NCI-H774 (cell line): ENCODE measurements around the gene UQCC2.

ENCODE experiments used
- DNase-seq: peaks from one replicate; lab custom pipeline; 2025; lab: John Stamatoyannopoulos, UW

The UQCC2 gene

DNA sequence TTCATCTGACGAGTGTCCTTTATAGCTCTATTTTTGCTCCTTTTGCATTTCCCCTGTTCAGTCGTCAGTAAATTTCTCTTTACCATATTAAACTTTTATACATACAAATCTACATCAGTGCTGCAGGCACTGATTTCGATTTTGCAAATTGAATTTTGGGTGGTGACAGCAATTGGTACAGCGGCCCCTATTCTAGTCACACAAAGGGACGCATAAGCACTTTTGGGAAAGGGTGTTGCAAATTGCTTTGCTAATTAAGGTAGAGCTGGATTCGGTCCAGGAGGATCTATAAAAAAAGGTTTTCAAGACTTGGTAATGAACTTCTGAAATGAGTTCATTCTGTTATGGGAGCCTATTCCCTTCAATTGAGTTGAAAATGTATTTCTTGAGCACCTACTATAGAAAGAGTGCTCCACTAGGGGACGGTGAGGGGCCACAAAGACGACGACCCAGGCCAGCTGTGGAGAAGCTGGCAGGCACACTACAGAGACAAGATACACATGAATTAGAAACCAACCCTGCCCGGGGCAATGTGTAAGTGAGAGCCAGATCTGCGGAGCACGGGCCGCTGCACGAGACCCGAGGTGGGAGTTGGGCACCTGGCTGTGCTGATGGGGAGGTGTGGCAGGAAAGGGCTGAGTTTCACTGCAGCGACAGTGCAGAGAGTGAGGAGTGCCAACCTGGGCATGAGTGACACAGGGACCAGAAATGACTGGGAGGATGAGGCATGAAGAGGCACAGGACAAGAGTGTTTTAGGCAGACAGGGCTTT is 5.4 kb downstream of the UQCC2 start:
- DNase-seq = no peak

DNA sequence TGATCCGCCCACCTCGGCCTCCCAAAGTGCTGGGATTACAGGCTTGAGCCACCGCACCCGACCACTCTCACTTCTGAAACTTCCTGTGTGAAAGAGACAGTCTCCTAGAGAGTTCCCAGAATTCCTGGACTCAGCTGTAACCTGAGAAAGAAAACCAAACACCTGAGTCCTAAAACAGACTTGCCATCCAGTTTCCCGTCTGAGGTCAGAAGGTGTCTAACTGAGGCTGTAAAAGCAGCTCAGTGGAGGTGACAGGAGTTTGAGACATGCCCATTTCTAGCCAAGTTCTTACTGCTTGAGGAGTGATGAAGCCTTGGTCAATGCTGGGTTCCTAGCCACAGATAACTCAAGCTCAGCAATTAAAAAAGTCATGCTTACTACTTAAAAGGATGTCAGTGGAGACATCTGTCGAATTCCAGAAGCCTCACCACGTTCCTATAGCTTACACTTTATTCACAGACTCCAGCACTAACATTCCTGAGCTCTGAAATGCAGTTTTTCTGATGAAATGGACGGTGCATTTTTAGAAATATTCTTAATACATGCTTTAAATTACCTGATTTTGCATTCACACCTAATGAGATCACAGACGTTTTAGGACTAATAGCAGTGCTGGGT is 6.1 kb downstream of the UQCC2 start:
- DNase-seq = no peak

DNA sequence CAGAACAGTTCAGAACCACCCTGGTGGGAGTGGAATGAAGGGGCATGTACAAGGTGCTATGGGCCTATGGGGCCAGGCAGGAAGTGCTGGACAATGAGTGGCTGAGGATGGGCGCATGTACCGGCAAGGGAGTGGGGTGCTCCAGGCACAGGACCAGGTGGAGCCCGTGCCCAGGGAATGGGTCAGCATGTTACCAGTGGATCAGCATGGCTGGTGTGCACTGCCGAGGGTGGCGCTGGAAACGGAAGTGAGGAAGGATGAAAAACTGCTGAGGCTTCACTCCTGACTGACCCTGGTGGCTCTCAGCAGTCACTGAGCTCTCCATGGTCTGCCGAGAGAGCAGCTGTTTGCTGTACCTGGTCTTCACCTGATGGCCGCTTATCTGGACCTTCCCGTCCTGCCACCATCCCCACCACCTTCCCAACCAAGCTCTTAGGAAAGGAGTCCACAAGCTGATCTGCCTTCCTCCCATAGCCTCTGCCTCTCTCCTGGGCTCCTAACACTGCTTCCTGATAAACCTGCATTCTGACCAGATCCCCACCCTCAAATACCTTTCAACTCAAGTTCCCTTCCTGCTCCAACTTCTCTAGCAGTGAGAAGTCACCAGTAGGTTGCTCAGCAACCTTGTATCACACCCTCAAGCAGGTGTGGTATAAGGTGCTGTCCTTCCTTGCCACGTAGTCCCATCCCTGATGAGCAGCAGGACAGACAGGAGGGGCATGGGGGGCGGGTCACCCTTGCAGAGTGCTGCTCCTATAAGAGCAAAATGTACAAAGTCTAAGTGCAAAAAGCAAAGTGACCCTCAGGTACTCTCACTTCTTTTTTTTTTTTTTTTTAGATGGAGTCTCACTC is 7.1 kb downstream of the UQCC2 start:
- DNase-seq = no peak

DNA sequence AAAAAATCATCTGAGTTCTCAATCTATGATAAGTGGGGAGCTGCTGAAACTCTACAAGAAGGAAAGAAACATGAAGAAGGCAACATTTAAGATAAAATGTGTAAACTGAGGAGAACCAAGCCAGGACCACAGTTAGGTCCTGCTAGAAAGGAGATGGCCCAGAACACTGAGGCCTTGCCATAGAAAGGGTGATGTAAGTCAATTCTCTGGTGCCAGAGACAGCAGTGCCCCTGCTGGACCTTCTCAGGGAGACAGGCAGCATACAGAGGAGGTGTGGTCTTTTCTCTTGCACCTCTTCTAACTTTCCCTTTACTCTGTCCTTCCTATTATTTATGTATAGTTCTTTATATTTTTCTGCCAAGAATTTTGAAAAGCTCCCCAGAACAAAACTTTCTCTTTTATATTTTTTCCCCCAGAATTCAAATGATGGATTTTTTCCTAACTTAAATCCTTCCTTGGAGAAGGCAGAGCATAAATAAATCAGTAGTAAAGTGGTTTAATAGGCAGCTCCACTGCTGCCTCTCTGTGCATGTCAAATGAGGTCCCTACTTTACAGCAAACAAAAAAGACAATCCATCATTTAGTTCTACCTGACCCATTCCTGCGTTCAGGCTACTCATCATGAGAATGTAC is 9.0 kb downstream of the UQCC2 start:
- DNase-seq = no peak

DNA sequence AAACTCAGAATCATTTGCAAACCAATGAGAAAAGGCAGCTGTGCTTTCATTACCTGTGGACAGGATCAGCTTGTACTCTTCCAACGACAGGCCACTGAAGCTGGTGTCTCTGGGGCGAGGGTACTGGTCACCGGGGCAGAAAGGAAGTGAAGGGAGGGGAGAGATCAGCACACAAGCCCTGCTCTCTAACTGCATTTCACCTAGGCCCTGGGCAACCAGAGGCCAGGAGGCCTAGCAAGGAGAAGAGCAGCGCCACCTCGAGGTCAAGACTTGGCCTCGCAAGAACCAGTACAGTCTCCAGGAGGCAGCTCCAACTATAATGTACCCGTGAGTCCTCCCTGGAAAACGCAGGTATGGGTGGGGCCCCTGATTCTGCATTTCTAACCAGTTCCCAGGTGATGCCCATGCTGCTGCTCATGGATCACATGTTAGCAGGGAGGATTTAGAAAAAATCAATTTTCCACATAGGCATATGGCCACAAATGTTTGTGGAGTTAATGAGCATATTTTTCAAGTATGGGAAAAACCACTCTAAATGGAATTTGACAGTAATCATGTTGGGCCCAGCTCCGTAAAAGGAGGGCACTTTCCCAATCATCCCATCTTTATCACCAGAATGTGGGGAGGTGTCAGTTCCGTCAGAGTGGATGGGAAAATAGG is 11.0 kb downstream of the UQCC2 start:
- DNase-seq = peak; percentile 34

DNA sequence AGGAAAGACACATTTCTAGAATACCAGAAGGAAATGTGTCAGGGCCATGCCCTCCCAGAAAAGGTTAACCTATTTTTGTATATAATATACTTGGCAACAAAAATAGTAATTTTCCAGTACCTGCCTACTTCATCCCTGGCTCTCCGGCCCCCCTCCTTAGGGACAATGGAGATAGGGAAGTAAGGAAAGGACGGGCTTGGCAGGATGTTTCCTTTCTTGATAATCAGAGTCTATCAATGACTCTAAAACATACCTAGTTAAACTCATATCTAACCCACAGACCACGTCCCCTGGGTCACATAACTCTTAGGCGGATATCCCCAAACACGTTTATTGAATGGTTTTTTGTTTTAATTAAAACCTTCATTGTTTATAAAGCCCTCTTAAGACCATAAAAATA is 11.8 kb downstream of the UQCC2 start:
- DNase-seq = no peak

DNA sequence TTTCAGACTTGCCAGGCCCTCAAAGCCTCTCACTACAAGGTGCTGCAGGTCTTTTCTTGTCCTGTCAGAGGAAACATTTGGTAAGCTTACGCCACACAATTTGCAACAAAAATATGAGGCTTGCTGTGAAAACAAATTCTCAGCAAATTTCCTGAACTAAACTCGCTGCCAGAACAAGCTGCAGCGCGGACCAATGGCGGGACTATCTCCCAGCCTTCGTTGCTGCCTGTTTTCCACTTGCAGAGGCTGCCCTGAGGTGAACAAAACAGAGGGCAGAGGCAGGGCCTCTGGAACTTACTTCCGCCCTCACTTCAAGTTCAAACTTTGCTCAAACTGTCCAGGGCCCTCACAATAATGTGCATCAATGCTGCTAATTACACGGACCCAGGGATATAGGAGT is 12.4 kb downstream of the UQCC2 start:
- DNase-seq = no peak

DNA sequence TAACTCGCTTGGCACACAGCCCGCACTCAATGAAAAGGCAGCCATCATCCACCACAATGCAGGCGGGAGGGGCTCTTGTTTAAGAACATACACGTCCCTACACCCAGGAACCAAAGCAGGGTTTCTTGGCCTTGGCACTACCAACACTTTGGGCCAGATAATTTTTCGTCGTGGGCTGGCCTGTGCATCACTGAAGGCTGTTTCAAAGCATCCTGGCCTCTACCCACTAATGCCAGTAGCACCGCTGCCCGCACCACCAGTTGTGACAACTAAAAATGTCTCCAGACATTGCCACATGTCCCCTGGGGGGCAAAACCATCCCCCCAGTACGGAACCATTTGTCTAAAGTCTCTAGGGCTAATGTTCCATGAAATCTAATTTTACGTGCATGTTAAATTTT is 13.0 kb downstream of the UQCC2 start:
- no peak for DNase-seq

DNA sequence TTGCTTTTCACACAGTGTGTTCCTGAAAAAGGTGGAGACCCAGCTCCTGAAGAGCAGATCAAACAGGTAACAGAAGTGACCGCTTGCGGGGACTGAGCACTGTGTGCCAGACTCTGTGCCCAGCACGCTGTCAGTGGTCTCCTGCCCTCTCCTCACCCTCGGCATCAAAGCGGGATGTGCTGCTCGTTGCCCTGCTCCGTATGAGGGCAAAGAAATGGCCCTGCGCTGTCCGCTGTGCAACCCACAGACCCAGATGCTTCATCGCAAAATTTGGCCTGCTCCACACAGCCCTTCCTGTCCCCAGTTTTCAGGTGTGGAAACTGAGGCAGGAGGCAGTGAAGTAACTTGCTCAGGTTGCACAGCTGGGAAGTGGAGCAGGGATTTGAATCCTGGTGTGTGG is 13.7 kb downstream of the UQCC2 start:
- DNase-seq = no peak

DNA sequence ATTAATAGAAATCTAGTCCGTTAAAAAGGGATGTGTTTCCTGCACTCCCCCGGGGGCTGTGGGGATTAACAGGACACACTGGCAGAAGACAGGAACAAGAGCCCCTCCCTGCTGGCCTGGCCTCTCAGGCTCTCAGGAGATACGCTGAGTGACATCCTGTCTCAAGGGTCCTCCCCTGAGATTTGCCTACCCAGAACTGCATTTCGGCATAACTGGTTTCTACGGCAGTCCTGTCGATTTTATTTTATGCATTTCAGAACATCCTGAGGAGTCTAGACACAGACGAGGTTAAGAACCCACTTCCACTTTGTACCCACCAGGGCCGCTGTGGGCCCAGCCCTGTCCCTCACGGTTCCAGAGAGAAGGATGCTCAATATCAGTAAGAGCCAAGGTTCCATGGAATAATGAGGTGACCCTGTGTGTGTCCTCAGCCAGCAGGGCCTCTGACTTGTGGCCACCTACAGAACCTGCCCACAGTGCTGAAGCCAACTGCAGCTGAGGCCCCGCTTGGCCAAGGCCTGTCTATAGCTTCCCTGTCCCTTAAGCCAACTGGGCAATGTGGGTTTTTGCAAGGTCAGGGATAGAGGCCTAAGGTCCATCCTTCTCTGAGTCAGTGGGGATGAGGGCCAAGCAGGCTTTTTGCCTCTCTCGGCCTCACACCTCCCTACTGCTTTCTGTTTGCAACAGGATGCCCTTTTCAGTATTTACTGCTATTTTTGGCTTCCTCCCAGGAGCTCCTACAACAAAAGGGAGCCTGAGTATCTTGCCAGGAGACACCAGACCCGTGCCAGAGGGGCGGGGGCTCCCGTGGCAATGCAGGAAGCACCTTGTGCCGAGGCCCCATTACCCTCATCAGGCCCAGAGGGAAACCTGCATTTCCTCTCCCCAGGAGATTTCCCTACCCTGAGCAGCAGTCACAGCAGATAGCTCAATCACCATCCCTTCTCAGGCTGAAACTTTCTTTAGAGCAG is 14.7 kb downstream of the UQCC2 start:
- peak; percentile 32 for DNase-seq

DNA sequence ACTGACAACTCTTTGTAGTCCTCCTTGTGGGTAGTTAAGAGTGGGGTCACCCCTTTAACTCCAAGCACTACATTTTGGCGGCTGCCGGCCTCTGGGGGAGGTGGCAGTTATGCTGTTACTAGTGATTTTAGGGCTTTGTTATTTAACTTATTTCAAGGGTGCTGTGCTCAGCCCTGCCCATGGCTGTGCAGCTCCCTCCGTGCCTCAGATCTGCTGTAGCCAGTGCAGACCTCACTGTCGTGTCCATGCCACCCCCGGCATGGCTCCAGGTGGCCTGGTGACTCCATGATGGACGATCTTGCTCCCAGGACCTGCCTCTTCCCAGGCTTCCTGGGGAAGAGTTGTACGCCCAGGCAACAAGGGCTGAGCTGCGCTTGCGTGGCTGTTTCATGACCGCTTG is 15.4 kb downstream of the UQCC2 start:
- no peak for DNase-seq

DNA sequence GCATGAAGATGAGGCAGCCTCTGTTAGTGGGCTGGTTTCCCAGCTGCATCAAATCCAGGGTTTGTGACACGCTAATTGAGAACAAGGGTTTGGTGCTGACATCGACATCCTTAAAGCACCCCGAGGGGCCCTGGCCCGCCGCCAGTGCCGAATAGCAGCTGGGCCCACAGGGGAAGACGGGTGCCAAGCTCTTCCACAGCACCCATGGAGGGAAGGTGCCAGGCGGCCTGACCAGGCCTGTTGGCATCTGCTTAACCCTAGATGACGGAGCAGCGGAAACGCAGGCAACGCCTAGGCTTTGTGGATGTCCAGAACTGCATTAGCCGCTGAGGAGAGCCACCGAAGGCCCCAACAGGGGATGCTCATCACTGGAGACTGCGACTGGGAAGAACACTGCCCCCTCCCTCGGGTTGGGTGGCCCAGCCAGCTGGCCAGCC is 16.0 kb downstream of the UQCC2 start:
- no peak for DNase-seq

DNA sequence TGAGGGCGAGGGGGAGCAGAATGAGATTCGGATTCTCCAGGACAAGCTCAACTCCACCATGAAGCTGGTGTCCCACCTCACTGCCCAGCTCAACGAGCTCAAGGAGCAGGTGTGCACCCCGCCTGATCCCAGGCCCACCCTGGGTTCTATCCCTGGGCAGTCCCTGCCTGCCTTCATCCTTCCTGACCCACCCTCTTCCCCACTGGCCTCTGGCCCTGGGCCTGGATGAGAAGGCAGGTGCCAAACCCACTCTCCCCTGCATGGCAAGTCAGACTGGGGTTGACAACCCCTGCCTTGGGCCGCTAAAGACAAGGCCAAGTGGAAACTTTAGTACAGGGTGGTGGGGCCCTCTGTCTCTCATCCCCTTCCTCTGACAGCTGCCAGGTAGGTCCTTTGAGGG is 16.5 kb downstream of the UQCC2 start:
- DNase-seq = no peak

DNA sequence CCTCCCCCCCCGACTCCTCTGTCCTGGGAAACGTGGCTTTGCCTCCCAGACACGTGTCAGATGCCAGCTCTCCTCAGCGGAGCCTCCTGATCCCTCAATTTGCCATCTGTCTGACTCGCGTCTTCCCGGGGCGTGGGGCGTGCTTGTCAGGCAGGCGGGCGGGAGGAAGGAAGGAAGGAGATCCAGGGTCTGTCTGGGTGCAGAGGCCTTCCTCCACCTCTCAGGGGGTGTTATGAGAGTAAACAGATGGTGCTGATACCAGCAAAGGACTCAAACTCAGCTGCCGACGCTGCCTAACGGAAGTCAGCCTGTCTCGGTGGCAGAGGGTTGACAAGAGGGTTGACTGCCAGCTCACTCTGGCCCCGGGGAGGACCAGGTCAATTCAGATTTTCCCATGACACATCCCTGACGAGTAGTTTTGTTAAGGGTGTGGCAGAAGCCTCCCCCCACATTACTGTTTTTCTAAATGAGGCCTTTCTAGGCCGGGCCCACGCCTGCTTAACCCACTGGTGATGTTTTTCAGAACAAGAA is 17.0 kb downstream of the UQCC2 start:
- DNase-seq = no peak

DNA sequence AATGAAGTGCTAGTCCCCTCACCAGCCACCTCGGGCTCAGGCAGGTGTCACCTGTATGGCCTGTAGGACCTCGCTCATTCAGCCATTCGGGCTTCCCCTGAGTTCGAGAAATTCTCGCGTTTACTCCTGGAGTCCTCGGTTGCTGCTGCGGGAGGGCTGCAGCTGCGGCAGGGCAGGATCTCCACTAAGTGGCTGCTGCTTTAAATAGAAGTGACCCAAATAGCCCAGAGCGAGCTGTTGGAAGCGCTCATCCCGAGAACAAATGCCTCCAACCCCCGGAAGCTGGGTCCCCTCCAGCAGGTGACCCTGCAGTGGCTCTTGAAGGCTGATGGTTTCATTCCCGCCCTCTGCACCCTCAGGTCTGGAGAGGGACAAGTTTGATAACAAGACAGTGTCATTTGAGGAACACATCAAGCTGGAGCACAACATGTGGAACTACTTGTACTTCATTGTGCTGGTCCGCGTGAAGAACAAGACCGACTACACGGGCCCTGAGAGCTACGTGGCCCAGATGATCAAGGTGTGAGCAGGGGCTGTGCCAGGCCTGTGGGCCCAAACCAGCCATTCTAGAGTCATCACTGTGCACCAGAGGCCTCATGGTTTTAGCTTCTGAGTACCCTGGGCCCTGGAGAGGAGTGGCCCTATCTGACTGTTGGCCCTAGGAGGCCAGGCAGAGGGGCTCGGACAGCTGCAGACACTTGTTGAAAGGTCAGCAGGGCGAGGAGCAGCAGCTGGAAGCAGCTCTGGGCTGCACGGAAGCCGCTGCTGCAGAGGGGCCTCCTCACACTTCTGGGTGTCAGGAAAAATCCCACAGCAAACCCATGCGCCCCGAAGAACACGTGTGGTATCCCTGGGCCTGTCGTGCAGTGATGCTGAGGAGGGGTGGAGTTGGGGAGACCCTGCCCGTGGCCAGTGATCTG is 18.1 kb downstream of the UQCC2 start:
- no peak for DNase-seq

DNA sequence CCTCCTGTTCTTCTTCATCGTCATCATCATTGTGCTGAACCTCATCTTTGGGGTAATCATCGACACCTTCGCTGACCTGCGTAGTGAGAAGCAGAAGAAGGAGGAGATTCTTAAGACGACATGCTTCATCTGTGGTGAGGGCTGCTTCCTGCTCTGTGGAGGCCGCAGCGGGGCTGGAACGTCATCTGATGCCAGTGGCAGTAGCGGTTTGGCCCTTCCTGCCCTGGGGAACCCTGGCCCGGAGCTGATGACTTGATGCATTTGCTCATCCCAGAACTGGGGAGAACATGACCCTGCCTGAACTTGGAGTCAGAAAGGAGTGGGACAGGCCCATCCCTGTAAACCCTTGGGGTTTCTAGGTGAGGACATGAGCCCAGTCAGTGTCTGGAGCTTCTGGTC is 18.7 kb downstream of the UQCC2 start:
- DNase-seq = no peak

DNA sequence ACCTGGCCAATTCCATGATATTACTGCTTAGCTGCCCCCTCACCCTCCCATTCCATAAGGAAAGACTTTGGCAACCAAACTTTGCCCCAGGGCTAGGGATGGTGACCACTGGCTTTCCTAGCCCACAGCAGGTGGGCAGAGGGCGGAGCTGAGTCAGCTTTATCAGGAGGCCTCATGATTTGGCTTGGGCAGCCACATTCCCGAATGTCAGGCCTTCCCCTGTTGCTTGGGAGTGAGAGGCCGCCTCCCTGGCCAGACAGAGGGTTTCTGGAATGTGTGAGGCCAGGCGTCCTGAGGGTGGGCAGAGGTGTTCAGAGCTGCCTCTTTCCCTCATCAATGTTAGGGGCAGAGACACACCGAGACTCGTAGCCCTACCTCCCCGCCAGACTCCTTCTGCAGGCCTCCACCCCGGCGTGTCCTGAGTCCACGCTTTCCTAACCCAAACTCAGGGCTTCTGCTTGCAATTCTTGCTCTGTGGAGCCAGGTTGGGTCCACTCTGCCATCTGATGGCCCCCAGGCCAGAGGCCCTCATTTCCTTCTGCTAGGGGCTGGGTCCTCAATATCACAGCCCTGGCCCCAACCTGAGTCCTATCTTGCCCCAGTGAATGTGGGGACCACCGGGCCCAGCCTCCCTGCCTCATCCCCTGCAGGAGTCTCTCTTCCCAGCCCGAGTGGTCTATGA is 19.3 kb downstream of the UQCC2 start:
- DNase-seq = no peak

DNA sequence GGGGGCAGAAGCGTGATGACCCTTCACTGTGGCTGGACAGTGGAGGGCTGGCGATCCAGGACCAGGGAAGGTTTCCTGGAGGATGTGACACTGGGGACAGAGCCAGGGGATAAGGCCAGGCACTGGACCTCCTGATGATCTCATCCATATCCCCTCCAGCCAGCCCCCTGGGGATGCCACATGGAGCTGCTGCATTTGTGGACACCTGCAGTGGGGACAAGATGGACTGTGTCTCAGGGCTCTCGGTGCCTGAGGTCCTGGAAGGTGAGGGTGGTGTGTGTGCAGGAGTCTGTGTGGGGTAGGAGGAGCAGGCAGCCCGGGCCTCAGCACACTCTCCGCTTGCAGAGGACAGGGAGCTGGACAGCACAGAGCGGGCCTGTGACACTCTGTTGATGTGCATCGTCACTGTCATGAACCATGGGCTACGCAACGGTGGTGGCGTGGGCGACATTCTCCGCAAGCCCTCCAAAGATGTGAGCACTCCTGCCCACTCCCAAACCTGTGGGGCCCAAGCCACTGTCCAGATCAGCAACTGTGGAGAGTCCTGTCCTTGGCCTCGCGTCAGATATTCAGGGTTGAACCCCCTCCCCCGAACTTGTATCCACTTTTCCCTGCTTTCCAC is 19.9 kb downstream of the UQCC2 start:
- DNase-seq = no peak
